ENCODE measurements around the gene ATP8B4.

The ATP8B4 gene

DNA sequence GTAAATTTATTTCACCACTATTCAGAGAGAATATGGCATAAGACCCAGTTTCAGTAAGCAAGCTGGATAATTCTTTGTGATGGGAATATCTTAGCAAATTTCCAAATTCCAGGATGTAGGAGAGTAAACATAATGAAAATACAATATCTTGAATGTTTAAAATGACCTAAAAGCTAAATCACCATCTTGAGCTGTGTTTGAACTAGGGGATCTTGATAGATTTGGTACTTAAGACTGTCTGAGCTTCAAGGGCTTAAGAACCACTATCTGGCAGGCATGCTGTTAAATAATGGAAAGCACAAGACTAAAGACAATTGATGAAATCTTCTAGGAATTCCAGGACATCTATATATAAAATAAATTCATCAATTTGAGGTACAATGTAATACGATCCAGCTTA, 217.7 kb downstream of the ATP8B4 start:
- H3K36me3 ChIP-seq (ENCODE audit: control insufficient read depth in 1 of 2, insufficient read depth in 2 of 2, low read length in 2 of 2): peaks cover 0 to 11% of the 10 kb centered on the region in 2 donors
- H3K4me3 ChIP-seq (ENCODE audit: low read depth in 1 of 2, low read length in 2 of 2): no peak overlapping the region
- no peaks in the 10 kb centered on the region for H3K27me3 ChIP-seq (ENCODE audit: low read depth, low read length)
- H3K27ac ChIP-seq (ENCODE audit: low read length): peak overlapping the region; percentile 34
- H3K9me3 ChIP-seq (ENCODE audit: control insufficient read depth in 1 of 2, low read length in 2 of 2): no peaks in the 10 kb centered on the region
- peaks cover 0 to 19% of the 10 kb centered on the region in 2 donors for H3K4me1 ChIP-seq (ENCODE audit: control insufficient read depth in 1 of 2, insufficient read depth in 2 of 2, low read length in 2 of 2)

DNA sequence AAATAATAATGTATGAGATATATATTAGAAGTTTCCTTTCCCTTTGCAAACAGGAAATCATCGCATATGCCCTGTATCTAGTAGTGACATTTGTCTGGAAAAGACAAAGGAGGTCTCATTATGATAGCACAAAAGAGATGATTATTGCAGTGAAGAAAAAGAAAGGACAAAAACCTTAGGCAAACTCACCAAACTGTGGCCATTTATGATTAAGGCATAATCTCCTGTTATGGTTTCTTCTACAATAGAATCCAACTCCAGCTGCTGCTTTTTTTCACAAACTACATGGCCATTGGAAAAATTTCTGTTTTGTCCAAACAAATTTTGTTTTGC, 218.2 kb downstream of the ATP8B4 start:
- Histone ChIP-seq H3K4me1 (ENCODE audit: control insufficient read depth in 1 of 2, insufficient read depth in 2 of 2, low read length in 2 of 2) (peaks cover 0 to 19% of the 10 kb centered on the region in 2 donors), H3K36me3 (ENCODE audit: control insufficient read depth in 1 of 2, insufficient read depth in 2 of 2, low read length in 2 of 2) (peaks cover 0 to 11% of the 10 kb centered on the region in 2 donors), H3K4me3 (ENCODE audit: low read depth in 1 of 2, low read length in 2 of 2) (no peak overlapping the region), H3K27ac (ENCODE audit: low read length) (peak overlapping the region; percentile 34), H3K9me3 (ENCODE audit: control insufficient read depth in 1 of 2, low read length in 2 of 2) (no peaks in the 10 kb centered on the region), H3K27me3 (ENCODE audit: low read depth, low read length) (no peaks in the 10 kb centered on the region)

DNA sequence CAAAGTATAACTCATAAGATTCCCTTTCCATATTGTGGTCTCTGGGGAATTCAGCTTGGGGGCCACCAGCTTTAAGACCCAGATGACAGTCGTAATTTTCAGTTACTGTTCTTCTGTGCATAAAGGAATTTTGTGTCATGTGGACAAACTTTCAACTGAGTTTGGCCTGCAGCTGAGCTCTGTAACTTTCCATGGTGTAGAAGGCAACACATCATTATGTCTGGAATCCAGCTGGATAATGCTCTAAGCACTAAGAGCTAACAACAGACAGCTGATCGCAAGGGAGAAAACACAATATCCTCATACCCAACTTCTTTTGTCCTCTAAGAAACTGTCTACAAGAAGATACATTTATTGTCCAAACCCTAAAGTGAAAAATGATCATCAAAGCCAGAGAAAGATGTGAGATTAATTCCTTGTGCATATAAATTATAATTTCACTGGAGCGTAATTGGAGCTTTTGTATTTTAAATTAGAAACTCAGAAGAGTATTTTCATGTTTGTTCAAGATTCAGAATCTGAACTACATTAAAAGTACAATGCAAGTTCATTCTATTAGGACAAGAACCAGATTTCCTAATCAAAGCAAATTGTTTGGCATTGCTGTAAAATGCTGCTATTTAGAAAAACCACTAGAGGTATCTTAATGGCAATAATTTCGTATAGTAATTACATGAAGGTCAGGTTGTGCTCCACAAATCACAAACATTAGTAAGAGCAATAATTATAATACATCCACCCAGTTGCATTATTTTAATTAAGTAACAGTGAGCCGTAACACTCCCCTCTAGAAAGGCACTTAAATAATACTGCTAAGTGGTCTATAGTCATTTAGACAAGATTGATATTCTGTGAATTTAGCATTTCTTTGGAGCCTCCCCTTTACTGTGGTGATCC, 218.8 kb downstream of the ATP8B4 start:
- Histone ChIP-seq H3K27ac (ENCODE audit: low read length) (no peak overlapping the region), H3K4me1 (ENCODE audit: control insufficient read depth in 1 of 2, insufficient read depth in 2 of 2, low read length in 2 of 2) (peaks cover 0 to 19% of the 10 kb centered on the region in 2 donors)

DNA sequence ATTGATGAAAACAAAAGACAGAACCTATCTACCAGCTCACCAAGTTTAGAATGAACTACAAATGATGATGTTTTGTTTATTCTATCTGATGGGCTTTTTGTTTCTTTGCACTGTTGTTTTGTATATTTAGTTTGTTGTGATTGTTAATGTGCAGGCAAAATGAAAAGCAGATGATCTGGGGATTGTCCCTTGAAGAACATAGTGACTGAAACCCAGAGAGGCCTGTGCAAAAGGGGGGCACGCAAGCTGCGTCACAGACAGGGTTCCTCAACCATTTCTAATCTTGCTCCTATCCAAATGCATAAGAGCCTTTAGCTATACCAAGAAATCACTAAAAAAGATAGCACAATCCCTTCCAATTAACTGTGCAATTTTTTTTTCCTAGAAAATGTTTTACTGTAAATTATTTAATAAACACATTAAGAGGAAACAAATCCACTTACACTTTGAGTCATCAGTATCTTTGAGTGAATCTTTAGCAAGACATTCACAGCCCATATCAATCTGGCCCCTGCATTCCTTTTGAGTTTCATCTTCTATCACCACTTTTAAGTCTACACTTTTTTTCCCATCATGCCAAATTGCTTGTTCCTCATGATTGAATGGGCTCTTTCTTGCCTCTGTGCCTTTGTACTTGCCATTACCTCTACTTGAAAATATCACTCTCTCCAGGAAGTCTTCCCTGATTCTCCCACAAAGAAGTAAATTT, 220.3 kb downstream of the ATP8B4 start:
- Histone ChIP-seq H3K4me1 (ENCODE audit: control insufficient read depth in 1 of 2, insufficient read depth in 2 of 2, low read length in 2 of 2) (peaks cover 0 to 19% of the 10 kb centered on the region in 2 donors), H3K27ac (ENCODE audit: low read length) (no peak overlapping the region), H3K9me3 (ENCODE audit: control insufficient read depth in 1 of 2, low read length in 2 of 2) (no peaks in the 10 kb centered on the region), H3K4me3 (ENCODE audit: low read depth in 1 of 2, low read length in 2 of 2) (no peak overlapping the region), H3K36me3 (ENCODE audit: control insufficient read depth in 1 of 2, insufficient read depth in 2 of 2, low read length in 2 of 2) (peaks cover 0 to 11% of the 10 kb centered on the region in 2 donors), H3K27me3 (ENCODE audit: low read depth, low read length) (no peaks in the 10 kb centered on the region)

More for the DNA sequence above, 218.8 kb downstream of the ATP8B4 start:
- no peak overlapping the region for H3K4me3 ChIP-seq (ENCODE audit: low read depth in 1 of 2, low read length in 2 of 2)
- peaks cover 0 to 11% of the 10 kb centered on the region in 2 donors for H3K36me3 ChIP-seq (ENCODE audit: control insufficient read depth in 1 of 2, insufficient read depth in 2 of 2, low read length in 2 of 2)
- no peaks in the 10 kb centered on the region for H3K27me3 ChIP-seq (ENCODE audit: low read depth, low read length)
- H3K9me3 ChIP-seq (ENCODE audit: control insufficient read depth in 1 of 2, low read length in 2 of 2): no peaks in the 10 kb centered on the region

DNA sequence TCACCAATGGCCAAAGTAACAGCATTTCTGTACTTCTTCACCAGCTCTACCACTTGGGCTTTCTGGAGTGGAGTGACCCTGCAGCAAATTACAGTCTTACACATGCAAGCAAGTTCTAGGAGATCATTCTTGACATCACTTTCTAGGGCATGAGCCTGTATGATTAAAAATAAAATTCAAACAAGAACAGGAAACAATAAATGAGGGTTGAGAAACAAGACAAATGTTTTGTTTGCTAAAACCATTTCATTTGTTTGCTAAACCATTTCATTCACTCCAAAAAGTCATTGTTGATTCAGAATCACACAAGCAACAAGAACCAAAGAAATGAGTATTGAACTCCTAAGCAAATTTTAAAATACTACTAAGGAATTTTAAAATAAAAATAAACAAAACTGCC, 220.9 kb downstream of the ATP8B4 start:
- Histone ChIP-seq H3K4me1 (ENCODE audit: control insufficient read depth in 1 of 2, insufficient read depth in 2 of 2, low read length in 2 of 2) (peaks cover 0 to 19% of the 10 kb centered on the region in 2 donors), H3K9me3 (ENCODE audit: control insufficient read depth in 1 of 2, low read length in 2 of 2) (no peaks in the 10 kb centered on the region), H3K27ac (ENCODE audit: low read length) (no peak overlapping the region), H3K27me3 (ENCODE audit: low read depth, low read length) (no peaks in the 10 kb centered on the region), H3K36me3 (ENCODE audit: control insufficient read depth in 1 of 2, insufficient read depth in 2 of 2, low read length in 2 of 2) (peaks cover 0 to 10% of the 10 kb centered on the region in 2 donors), H3K4me3 (ENCODE audit: low read depth in 1 of 2, low read length in 2 of 2) (no peak overlapping the region)

DNA sequence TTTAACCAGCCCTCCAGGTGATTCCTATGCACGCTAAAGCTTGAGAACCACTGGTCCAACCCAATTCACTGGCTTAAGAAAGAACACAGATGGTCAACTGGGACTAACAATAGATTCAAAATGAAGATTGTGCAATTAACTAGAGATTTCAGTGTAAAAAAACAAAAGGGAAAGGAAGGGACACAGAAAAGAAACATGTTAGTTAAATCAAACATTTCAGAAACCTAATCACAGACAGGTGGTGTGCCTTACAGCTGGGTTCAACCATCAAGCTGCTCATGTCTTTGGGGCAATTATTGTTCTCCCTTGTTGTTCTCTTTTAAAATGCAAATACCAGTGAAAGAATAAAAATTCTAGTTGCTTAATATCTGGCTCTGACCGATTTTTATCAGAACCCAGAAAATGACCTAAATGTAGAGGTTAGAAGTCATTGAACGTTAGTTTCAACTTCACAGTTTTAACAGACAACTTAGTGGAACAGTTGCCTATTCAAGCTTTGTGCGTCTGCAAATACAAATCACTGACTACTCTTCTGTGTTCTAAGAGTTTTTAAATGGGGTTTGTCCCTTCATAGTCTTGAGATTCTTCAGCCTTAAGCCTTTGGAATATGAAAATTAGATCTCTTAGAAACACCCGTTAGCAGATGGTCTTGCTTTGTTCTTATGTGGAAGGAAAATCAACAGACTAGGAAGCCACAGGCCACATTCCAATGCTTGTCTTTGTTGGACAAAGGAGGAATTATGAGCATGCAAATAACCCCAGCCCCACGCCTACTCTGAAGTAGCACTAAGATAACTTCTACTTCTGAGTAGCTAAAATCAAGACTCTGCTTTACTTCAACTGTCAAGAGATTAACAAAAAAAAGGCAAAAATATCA, 223.4 kb downstream of the ATP8B4 start:
- H3K4me3 ChIP-seq (ENCODE audit: low read depth in 1 of 2, low read length in 2 of 2): no peak overlapping the region
- H3K27ac ChIP-seq (ENCODE audit: low read length): no peak overlapping the region
- H3K9me3 ChIP-seq (ENCODE audit: control insufficient read depth in 1 of 2, low read length in 2 of 2): no peaks in the 10 kb centered on the region
- H3K4me1 ChIP-seq (ENCODE audit: control insufficient read depth in 1 of 2, insufficient read depth in 2 of 2, low read length in 2 of 2): peaks cover 0 to 5% of the 10 kb centered on the region in 2 donors
- H3K27me3 ChIP-seq (ENCODE audit: low read depth, low read length): no peaks in the 10 kb centered on the region
- no peaks in the 10 kb centered on the region for H3K36me3 ChIP-seq (ENCODE audit: control insufficient read depth in 1 of 2, insufficient read depth in 2 of 2, low read length in 2 of 2)

DNA sequence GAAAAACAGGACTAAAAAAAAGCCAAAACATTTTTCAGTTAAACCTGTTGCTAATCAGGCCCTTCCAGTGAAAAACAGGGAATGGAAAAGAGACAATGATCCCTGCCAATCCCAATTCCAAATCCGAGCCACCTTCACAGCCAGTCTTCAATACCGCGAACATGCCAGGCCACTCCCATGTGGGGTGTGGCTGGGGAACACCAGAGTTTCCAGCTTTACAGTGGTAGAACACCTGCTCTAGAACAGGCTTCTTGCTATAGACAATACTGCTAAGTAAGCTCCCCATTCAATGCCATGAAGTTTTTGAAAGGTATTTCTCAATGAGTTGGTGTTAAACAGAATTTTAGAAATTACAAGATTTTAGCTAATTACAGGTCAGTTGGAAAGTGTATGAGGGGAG, 228.3 kb downstream of the ATP8B4 start:
- no peaks in the 10 kb centered on the region for H3K9me3 ChIP-seq (ENCODE audit: control insufficient read depth in 1 of 2, low read length in 2 of 2)
- peaks cover 0 to 12% of the 10 kb centered on the region in 2 donors for H3K4me1 ChIP-seq (ENCODE audit: control insufficient read depth in 1 of 2, insufficient read depth in 2 of 2, low read length in 2 of 2)
- no peaks in the 10 kb centered on the region for H3K27me3 ChIP-seq (ENCODE audit: low read depth, low read length)
- no peaks in the 10 kb centered on the region for H3K36me3 ChIP-seq (ENCODE audit: control insufficient read depth in 1 of 2, insufficient read depth in 2 of 2, low read length in 2 of 2)
- H3K27ac ChIP-seq (ENCODE audit: low read length): no peak overlapping the region
- no peak overlapping the region for H3K4me3 ChIP-seq (ENCODE audit: low read depth in 1 of 2, low read length in 2 of 2)

DNA sequence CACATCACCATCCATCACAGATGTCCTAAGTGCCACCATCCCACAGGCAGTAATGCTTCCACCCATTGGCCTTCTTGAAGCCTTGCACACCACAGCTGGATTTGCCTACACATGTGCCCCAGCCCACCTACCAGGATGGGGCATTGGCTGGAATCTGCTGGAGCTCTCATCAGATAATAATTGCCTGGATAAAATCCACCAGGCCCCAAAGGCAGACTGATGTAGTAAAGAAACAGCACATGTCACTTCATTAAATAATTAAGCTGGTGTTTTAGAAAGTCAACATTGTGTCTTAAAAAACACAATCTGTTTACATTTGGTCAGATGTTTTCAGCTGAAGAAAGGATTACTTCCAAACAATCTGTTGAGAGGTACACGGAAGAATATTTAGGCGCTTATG, 229.5 kb downstream of the ATP8B4 start:
- H3K36me3 ChIP-seq (ENCODE audit: control insufficient read depth in 1 of 2, insufficient read depth in 2 of 2, low read length in 2 of 2): no peaks in the 10 kb centered on the region
- no peaks in the 10 kb centered on the region for H3K27me3 ChIP-seq (ENCODE audit: low read depth, low read length)
- peaks cover 0 to 12% of the 10 kb centered on the region in 2 donors for H3K4me1 ChIP-seq (ENCODE audit: control insufficient read depth in 1 of 2, insufficient read depth in 2 of 2, low read length in 2 of 2)
- no peaks in the 10 kb centered on the region for H3K9me3 ChIP-seq (ENCODE audit: control insufficient read depth in 1 of 2, low read length in 2 of 2)
- H3K4me3 ChIP-seq (ENCODE audit: low read depth in 1 of 2, low read length in 2 of 2): no peak overlapping the region
- H3K27ac ChIP-seq (ENCODE audit: low read length): no peak overlapping the region

DNA sequence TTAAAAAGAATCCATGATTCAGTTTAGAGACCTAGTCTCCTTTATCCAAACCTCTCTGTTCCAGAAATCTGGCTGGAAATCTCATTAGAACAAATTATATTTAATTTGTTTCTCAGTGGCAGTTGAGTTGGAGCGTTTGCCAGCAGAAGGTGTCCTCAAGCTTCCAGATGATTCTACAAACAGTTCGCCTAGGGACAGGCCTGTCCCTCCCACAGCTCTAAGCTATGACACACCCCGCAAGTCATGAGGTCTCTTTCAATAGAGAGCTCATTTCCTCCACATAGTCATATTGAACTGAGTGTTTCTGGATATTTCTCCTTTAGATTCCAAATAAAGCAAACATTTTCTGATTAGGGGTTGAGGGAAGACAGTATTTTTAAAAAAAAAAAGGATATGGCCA, 230.3 kb downstream of the ATP8B4 start:
- Histone ChIP-seq H3K4me1 (ENCODE audit: control insufficient read depth in 1 of 2, insufficient read depth in 2 of 2, low read length in 2 of 2) (peaks cover 0 to 12% of the 10 kb centered on the region in 2 donors), H3K36me3 (ENCODE audit: control insufficient read depth in 1 of 2, insufficient read depth in 2 of 2, low read length in 2 of 2) (no peaks in the 10 kb centered on the region), H3K9me3 (ENCODE audit: control insufficient read depth in 1 of 2, low read length in 2 of 2) (no peaks in the 10 kb centered on the region), H3K27ac (ENCODE audit: low read length) (no peak overlapping the region), H3K27me3 (ENCODE audit: low read depth, low read length) (no peaks in the 10 kb centered on the region), H3K4me3 (ENCODE audit: low read depth in 1 of 2, low read length in 2 of 2) (no peak overlapping the region)

DNA sequence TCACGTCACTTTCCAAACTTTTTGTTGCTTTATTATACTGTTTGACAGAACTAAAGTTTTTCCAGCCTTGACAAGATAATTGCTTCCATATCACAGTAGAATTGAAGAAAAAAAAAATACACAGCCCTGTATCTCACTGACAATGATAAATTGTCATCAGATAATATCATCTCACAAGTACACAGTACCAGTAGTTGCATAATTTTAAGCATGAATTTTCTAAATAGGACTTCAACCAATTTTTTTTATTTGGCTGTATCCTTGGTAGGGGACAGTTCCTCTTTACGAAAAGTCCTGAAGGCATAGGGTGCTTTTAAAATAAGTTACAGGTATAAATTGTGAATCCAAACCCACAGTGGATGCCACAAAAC, 230.7 kb downstream of the ATP8B4 start:
- H3K4me3 ChIP-seq (ENCODE audit: low read depth in 1 of 2, low read length in 2 of 2): no peak overlapping the region
- H3K27ac ChIP-seq (ENCODE audit: low read length): no peak overlapping the region
- H3K4me1 ChIP-seq (ENCODE audit: control insufficient read depth in 1 of 2, insufficient read depth in 2 of 2, low read length in 2 of 2): peaks cover 0 to 12% of the 10 kb centered on the region in 2 donors
- H3K9me3 ChIP-seq (ENCODE audit: control insufficient read depth in 1 of 2, low read length in 2 of 2): no peaks in the 10 kb centered on the region
- no peaks in the 10 kb centered on the region for H3K27me3 ChIP-seq (ENCODE audit: low read depth, low read length)
- no peaks in the 10 kb centered on the region for H3K36me3 ChIP-seq (ENCODE audit: control insufficient read depth in 1 of 2, insufficient read depth in 2 of 2, low read length in 2 of 2)
